Mesothelial cell of epicardium (in vitro differentiated cells): ENCODE measurements around the gene NKX2-4. TPM values are rescaled to one million over a fixed set of nuclear protein-coding genes. Genes with fewer than 3 reads are reported as not detected.

Source experiments
- DNase-seq, 2 experiments: peaks; one replicate each; pipeline ENCODE4 v3.0.0; 2021; ENCODE audit warnings: low spot score in 2 of 2; ENCODE audit not compliant: unreplicated experiment in 2 of 2
- H3K27ac Mint-ChIP-seq: 2 replicates; pipeline ENCODE4 v1.8.0; 2021; ENCODE audit warnings: mixed read lengths
- H3K27me3 Mint-ChIP-seq: 2 replicates; pipeline ENCODE4 v1.8.0; 2021; ENCODE audit warnings: low read depth, mixed read lengths
- H3K36me3 Mint-ChIP-seq: 2 replicates; pipeline ENCODE4 v1.8.0; 2021; ENCODE audit warnings: mixed read lengths
- H3K4me1 Mint-ChIP-seq: 2 replicates; pipeline ENCODE4 v1.8.0; 2021; ENCODE audit warnings: mixed read lengths
- H3K4me3 Mint-ChIP-seq: 2 replicates; pipeline ENCODE4 v1.8.0; 2021; ENCODE audit warnings: mild to moderate bottlenecking, moderate library complexity, mixed read lengths
- H3K9me3 Mint-ChIP-seq: 2 replicates; pipeline ENCODE4 v1.8.0; 2021; ENCODE audit warnings: mixed read lengths
- total RNA-seq: library from RNA; stranded (reverse); gene quantifications from 3 replicates; pipeline ENCODE4 v1.2.1, GENCODE V29; 2021
- TF ChIP-seq, protein P1 (sequence below): fragments of 200-600 bp; sonication (generic); IDR thresholded peaks from one replicate; pipeline ENCODE4 v1.5.0; 2021; ENCODE audit warnings: antibody characterized with exemption; ENCODE audit not compliant: unreplicated experiment

Gene NKX2-4
- total RNA-seq, 1 donor from 2014 or later: not detected

DNA sequence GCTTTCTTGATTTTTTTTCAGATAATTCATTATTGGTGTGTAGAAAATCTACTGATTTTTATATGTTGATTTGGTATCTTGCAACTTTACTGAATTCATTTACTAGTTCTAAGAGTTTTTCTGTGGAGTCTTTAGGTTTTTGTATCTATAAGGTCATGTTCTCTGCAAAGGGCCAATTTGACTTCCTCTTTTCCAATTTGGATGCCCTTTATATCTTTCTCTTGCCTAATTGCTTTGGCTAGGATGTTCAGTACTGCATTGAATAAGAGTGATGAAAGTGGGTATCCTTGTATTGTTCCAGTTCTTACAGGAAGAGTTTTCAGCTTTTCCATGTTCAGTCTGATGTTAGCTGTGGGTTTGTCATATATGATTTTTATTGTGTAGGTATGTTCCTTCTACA is 14.4 kb upstream of the NKX2-4 start:
- H3K9me3 Mint-ChIP-seq: peaks cover 16% of the 10 kb centered on the region
- H3K4me3 Mint-ChIP-seq: no peak overlapping the region
- no peaks in the 10 kb centered on the region for H3K36me3 Mint-ChIP-seq
- TF ChIP-seq, protein P1, sequence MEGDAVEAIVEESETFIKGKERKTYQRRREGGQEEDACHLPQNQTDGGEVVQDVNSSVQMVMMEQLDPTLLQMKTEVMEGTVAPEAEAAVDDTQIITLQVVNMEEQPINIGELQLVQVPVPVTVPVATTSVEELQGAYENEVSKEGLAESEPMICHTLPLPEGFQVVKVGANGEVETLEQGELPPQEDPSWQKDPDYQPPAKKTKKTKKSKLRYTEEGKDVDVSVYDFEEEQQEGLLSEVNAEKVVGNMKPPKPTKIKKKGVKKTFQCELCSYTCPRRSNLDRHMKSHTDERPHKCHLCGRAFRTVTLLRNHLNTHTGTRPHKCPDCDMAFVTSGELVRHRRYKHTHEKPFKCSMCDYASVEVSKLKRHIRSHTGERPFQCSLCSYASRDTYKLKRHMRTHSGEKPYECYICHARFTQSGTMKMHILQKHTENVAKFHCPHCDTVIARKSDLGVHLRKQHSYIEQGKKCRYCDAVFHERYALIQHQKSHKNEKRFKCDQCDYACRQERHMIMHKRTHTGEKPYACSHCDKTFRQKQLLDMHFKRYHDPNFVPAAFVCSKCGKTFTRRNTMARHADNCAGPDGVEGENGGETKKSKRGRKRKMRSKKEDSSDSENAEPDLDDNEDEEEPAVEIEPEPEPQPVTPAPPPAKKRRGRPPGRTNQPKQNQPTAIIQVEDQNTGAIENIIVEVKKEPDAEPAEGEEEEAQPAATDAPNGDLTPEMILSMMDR: no peak
- no peak for DNase-seq
- H3K27me3 Mint-ChIP-seq: peaks cover 76% of the 10 kb centered on the region
- H3K27ac Mint-ChIP-seq: no peak overlapping the region
- no peaks in the 10 kb centered on the region for H3K4me1 Mint-ChIP-seq

DNA sequence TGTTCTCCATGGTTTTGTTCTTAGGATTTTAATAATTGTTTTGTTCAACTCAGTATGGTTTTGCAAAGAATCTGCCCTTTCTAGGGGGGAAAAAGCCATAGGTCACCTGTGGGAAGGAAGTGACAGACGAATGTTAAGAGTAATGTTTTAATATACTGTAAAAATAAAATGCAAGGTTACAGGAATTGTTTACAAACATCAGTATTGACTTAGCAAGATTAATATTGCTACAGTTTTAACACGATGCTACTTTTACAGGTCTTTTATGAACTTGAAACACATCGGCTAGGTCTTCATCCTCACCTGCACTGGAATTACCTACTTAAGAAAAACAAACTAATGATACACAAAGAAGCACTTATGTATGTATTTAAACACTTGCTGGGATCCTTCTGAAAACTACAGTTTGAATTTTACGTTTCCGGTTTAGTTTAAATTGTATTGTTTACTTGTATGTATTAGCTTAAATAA is 1.7 kb upstream of the NKX2-4 start:
- TF ChIP-seq, protein P1: no peak
- Mint-ChIP-seq H3K36me3 (no peaks in the 10 kb centered on the region), H3K4me3 (no peak overlapping the region), H3K27ac (no peak overlapping the region), H3K4me1 (no peaks in the 10 kb centered on the region), H3K27me3 (peaks cover 83% of the 10 kb centered on the region), H3K9me3 (no peaks in the 10 kb centered on the region)
- no peak for DNase-seq

- no peak overlapping the region for H3K4me3 Mint-ChIP-seq
- no peaks in the 10 kb centered on the region for H3K4me1 Mint-ChIP-seq
- H3K9me3 Mint-ChIP-seq: no peaks in the 10 kb centered on the region
- H3K27ac Mint-ChIP-seq: no peak overlapping the region
- H3K36me3 Mint-ChIP-seq: no peaks in the 10 kb centered on the region
- TF ChIP-seq, protein P1: no peak
- DNase-seq: no peak
- peaks cover 84% of the 10 kb centered on the region for H3K27me3 Mint-ChIP-seq
Observed at GRCh38 chr20:21398109-21399004, 1.0 kb upstream of the NKX2-4 start.

DNA sequence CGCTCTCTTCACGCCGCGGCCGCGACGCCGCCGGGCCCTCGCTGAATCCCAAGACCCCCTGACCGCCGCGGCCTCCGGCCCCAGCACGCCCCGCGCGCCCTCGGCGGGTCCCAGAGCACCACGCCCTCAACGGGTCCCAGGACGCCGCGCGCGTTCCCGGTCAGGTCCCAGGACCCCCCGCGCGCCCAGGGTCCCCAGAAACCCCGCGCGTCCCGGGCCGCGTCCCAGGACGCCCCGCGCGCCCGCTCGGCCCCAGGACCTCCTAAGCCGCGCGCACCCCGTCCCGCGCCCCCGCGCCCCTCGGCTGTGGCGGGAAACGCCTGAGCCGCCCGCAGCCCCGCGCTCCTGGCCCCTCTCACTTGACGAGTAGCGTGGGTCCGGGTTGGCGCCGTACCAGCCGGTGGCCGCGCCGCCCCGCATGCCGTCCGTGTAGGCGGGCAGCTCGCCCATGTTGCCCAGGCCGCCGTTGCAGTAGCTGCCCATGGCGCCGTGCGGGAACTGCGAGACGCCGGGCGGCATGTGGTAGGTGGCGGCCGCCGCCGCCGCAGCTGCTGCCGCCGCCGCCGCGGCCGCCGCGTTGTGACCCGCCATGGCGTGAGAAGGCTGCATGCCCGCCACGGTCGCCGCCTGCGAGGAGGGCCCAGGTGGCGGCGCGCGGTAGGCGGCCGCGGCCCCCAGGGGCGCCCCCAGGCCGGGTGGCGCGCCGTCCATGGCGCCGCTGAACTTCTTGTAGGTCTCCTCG is 556 bp downstream of the NKX2-4 start:
- TF ChIP-seq, protein P1: no peak
- peaks cover 3% of the 10 kb centered on the region for H3K4me1 Mint-ChIP-seq
- H3K4me3 Mint-ChIP-seq: no peak overlapping the region
- no peak overlapping the region for H3K27ac Mint-ChIP-seq
- DNase-seq: no peak
- peaks cover 86% of the 10 kb centered on the region for H3K27me3 Mint-ChIP-seq
- H3K9me3 Mint-ChIP-seq: no peaks in the 10 kb centered on the region
- no peaks in the 10 kb centered on the region for H3K36me3 Mint-ChIP-seq

GRCh38 chr20:21395666-21396598 is 1.4 kb downstream of the NKX2-4 start:
- no peak overlapping the region for H3K4me3 Mint-ChIP-seq
- DNase-seq: peak in 1 of 2 experiments; percentile 56
- no peak overlapping the region for H3K27ac Mint-ChIP-seq
- TF ChIP-seq, protein P1: no peak
- H3K36me3 Mint-ChIP-seq: peaks cover 3% of the 10 kb centered on the region
- peaks cover 85% of the 10 kb centered on the region for H3K27me3 Mint-ChIP-seq
- peaks cover 6% of the 10 kb centered on the region for H3K4me1 Mint-ChIP-seq
- no peaks in the 10 kb centered on the region for H3K9me3 Mint-ChIP-seq
